ENCODE results near the gene RNF144A.

DNA sequence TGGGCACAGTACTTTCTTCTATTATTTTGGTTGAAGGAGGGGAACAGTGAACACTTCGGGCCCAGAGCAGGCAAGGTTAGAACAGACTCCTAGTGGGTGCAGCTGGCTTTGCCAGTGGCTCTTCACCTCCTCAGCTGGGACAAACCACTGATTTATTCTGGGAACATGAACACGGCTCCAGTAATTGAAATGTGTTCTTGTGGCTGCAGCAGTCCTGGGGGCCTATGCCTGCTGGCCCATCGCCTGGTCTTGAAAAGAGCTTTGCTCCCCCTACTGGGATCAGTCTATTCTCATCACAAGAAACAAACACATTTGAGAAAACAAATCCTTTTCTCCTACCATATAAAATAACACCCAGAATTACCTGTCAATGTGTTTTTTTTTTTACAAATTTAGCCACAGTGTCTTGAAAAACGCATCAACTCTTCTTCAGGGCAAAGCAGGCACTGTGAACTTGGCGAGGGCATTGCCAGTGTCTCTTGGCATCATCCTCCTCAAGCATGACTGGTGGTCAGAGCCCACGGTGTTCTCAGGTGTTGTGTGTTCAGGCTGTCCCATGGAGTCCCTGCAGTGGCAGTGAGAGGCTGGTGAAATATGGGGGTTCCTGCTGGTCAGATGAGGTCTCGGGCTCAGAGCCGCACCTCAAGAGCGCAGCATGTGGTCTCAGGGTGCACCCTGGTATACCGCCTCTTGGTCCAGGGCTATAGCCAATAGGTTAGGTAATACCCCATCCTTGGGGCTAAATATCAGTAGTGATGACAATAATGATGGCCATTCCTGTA lies 51.3 kb downstream of the RNF144A start:
- TF ChIP-seq, protein P1, sequence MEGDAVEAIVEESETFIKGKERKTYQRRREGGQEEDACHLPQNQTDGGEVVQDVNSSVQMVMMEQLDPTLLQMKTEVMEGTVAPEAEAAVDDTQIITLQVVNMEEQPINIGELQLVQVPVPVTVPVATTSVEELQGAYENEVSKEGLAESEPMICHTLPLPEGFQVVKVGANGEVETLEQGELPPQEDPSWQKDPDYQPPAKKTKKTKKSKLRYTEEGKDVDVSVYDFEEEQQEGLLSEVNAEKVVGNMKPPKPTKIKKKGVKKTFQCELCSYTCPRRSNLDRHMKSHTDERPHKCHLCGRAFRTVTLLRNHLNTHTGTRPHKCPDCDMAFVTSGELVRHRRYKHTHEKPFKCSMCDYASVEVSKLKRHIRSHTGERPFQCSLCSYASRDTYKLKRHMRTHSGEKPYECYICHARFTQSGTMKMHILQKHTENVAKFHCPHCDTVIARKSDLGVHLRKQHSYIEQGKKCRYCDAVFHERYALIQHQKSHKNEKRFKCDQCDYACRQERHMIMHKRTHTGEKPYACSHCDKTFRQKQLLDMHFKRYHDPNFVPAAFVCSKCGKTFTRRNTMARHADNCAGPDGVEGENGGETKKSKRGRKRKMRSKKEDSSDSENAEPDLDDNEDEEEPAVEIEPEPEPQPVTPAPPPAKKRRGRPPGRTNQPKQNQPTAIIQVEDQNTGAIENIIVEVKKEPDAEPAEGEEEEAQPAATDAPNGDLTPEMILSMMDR (IDR thresholded peaks at IDR 0.05) = peak in 8 of 12 donors; percentile 23 to 46 (median 35)
- no peak for TF ChIP-seq POLR2A (IDR thresholded peaks at IDR 0.05)
